Measurements from ENCODE around the gene GSPT2.
"Not testable (repeated sequence)": the region's sequence is repeated elsewhere in the genome, so short reads cannot be mapped to it uniquely, and the experiment has no call there.

Gene GSPT2

DNA sequence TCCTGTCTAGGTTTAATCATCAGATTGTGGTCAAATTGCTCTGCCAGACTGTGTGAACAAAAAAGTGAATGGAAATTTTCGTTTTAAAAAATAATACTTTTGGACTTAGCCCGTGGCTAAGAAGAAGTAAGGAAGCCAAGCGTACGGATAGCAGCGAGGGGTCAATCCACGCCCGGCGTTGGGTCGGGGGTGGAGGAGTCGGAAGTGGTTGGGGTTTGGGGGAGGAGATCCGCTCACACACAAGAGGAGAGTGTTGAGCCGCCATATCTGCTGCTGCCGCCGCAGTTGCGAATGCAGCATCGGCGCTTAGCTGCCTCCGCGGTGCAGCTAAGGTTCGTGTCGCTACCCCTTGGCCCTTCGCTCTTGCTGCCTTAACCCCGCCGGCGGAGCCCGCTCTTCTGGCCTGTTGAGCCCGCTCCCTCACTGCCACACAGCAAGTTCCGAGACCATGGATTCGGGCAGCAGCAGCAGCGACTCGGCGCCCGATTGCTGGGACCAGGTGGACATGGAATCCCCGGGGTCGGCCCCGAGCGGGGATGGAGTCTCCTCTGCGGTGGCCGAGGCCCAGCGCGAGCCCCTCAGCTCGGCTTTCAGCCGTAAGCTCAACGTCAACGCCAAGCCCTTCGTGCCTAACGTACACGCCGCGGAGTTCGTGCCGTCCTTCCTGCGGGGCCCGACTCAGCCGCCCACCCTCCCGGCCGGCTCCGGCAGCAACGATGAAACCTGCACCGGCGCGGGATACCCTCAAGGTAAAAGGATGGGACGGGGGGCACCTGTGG is at the start of gene GSPT2:
GSPT2 (plus strand) TSS at position 264 of the 779 bp plus-strand sequence; CDS start at position 449, 185 bp downstream.
- peak; percentile 29 to 31 for DNase-seq (ENCODE audit: low read depth in 2 of 2)

DNA sequence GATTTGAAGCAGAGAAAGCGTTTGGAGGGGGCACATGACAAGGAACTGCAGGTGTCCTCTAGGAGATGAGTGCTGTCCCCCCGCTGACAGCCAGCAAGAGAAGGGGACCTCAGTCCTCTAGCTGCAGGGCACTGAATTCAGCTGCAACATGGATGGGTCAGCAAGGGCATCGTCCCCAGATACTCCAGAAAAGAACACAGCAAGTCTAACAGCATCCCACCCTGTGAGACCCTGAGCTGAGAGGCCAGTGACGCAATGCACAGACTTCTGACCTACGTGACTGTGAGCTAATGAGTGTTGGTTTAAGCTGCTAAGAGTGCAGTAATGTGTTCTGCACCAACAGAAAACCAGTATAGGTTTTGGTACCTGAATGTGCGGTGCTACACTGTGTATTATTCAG is 49.0 kb upstream of the GSPT2 start:
- no peak for DNase-seq (ENCODE audit: low read depth in 2 of 2)

GRCh38 chrX:51697397-51697796 is 45.8 kb upstream of the GSPT2 start:
- no peak for DNase-seq (ENCODE audit: low read depth in 2 of 2)

DNA sequence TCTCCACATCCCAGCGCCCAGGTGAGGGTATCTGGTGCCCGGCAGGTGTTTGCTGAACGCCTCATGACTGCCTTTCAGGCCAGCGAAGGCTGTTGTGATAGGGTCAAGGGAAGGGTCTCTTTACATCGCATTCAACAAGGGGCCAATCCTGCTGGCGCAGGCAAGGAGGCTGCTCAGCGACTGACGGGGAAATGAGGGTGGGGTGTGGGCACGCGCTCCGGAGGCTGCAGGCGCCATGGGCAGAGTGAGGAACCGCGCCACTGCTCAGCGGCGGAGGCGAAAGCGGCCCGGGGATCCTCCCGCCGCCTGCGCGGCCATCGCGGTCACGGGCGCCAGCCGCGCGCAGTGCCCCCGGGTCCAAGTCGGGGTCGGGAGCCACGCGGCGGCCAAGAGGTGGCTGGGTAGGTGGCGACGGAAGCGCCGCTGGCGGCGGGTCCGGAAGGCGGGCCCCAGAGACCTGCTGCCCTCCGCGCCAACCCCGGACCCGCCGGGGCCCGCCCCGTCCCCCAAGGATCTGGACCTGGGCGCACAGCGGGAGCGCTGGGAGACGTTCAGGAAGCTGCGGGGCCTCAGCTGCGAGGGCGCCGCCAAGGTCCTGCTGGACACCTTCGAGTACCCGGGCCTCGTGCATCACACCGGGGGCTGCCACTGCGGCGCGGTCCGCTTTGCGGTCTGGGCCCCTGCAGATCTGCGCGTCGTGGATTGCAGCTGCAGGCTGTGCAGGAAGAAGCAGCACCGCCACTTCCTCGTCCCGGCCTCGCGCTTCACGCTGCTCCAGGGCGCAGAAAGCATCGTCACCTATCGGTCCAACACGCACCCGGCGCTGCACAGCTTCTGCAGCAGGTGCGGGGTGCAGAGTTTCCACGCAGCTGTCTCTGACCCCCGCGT is 32.7 kb upstream of the GSPT2 start, which contains the start of gene CENPVL1:
CENPVL1 (plus strand) TSS at position 236 of the 888 bp plus-strand sequence; CDS start at position 236, 0 bp downstream.
- not testable (repeated sequence) for DNase-seq (ENCODE audit: low read depth in 2 of 2)

DNA sequence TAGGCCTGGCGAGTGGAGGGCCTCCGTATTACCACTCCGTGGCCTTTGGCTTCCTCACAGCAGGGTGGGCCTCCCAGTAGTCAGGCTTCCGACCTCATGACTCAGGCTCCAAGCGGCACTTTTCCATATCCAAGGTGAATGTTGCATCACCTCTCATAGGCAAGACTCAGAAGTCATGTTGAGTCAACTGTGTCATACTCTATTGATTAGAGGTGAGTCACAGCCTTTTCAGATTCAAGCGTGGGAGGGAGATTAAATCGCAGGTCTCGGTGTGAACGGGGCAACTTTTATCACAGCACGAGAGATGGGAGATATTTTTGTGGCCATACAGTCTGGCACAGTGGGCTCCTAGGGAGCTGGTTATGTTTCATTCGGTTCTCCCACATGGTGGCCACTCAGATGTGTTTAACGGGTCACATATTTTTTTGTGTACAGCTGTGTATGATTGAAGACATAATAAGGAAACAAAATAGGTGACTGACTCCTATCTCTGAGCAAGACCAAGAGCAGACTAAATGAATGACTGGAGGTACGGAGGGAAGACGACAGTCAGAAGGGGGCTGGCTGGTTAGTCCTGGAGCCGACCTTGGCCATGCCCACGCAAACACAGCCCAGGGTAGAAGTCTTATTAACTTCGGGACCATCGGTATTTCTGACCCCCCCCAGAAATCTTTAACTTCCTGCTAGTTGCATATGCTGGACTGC is 30.1 kb upstream of the GSPT2 start:
- DNase-seq (ENCODE audit: low read depth in 2 of 2), result not testable (repeated sequence)

GRCh38 chrX:51728202-51728601 is 15.0 kb upstream of the GSPT2 start:
- DNase-seq (ENCODE audit: low read depth in 2 of 2), result no peak

DNA sequence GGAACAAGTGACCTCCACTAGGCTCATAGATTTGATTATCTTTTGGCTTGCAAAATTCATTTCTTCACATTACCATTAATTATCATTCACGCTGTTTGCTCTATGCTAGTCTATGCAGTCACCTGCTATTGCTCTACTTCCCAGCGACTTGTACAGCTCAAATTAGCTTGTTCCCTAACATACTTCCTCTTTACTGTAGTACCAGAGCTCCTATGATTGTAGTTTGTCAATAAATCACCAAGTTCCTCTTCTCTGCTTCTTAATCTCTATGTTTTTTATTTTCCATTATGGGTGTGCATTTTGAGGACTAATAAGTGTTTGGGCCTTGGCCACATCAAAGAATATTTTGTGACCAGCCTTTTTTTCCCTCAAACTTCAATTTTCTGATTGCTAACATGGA is 6.2 kb upstream of the GSPT2 start:
- no peak for DNase-seq (ENCODE audit: low read depth in 2 of 2)

DNA sequence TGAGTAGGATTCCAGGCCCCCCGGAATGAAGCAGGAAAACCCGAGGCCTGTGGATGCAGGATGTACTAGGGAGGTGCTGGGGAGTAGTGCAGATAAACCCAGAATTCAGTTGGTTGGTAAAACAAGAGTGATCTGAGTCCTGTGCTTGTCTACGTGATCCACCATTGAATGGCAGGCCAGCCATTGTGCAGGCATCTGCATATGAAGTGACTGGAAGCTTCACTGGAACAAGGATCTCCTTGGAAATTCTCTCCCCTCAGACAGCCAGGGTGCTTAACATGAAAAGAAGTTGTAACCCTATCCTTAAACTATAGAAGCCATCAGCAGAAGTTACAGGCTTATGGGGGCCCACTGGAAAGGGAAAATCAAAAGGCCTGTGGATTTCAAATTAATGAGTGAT is 656 bp upstream of the GSPT2 start:
- DNase-seq (ENCODE audit: low read depth in 2 of 2), result no peak

DNA sequence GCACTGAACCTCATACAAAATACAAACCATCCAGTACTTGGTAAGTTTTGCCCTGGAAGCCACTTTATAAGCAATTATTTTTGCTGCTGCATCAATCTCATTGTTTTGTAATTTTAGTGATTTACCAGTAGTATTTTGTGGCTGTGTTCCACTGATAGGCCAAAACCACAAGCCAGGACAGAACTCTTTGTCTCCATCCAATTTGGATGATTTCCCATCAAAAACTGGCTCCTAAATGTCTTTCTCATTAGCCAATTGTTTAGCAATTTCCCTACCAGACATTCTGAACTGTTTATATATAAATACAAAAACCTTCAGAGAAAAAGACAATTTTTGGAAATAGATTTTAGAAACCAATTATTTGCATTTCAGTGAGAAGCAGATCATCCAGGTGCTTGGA is 4.4 kb downstream of the GSPT2 start:
- DNase-seq (ENCODE audit: low read depth in 2 of 2), result no peak

GRCh38 chrX:51759055-51759839 is 16.0 kb downstream of the GSPT2 start:
- DNase-seq (ENCODE audit: low read depth in 2 of 2), result no peak

GRCh38 chrX:51760657-51761056 is 17.4 kb downstream of the GSPT2 start:
- DNase-seq (ENCODE audit: low read depth in 2 of 2), result no peak

- DNase-seq (ENCODE audit: low read depth in 2 of 2), result no peak
Measured at GRCh38 chrX:51766546-51766945, 23.3 kb downstream of the GSPT2 start.

GRCh38 chrX:51776851-51777250 is 33.6 kb downstream of the GSPT2 start:
- no peak for DNase-seq (ENCODE audit: low read depth in 2 of 2)

DNA sequence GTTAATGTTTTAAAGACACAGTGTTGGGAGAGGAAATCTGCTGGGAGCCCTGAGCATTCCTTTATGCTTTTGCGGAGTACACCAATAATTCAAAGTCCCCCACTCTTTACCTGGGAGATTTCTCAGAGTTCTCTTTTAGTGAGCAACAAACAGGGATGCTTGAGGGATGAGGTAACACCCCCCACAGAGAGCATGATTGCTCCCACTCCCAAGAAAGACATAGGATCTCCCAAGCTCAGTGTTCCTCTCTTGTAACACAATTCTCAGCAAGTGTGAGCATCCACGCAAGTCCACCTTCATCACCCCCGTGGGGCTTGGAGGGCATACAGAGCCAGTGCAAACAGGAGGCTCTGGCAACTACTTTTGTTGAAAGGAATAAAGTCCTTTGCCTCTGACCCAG is 36.1 kb downstream of the GSPT2 start:
- DNase-seq (ENCODE audit: low read depth in 2 of 2), result no peak

GRCh38 chrX:51795136-51795535 is 51.9 kb downstream of the GSPT2 start:
- no peak for DNase-seq (ENCODE audit: low read depth in 2 of 2)

Data from fibroblast of skin of left biceps (primary cell).